ENCODE data around the gene CYBC1.

DNA sequence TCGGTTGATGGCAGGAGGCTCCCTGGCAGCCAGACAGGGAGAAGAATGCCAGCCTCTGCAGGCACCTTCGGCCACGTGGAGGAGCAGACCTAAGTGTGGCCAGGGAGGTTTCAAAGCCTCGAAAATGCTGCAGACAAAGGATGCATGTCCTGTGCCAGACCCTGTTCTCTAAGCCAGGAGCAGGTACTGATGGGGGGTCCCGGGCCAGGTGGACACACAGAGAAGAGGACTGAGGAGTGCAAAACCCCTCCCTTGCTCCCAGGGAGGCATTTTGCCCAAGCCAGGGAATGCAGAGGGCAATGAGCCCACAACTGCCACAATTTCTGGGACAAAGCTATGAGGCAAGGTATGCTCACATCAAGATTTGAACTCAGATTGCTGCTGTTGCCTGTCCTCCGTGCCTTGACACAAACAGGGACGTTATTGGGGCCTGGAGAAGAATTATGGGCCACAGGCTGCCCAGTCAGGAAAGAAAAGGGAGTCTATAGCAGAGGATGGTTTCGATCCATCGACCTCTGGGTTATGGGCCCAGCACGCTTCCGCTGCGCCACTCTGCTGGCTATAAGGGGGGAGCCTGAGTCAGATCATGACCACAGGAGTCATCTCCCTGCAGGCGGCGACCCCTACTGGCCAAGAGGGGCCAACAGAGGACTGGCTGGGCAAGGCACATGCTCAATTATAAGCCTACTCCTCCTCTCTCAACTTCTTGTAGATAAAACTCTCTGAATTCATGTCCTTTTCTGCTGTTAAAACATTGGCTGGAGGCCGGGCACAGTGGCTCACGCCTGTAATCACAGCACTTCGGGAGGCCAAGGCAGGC, 43.9 kb upstream of the CYBC1 start:
- TF ChIP-seq, protein P1, sequence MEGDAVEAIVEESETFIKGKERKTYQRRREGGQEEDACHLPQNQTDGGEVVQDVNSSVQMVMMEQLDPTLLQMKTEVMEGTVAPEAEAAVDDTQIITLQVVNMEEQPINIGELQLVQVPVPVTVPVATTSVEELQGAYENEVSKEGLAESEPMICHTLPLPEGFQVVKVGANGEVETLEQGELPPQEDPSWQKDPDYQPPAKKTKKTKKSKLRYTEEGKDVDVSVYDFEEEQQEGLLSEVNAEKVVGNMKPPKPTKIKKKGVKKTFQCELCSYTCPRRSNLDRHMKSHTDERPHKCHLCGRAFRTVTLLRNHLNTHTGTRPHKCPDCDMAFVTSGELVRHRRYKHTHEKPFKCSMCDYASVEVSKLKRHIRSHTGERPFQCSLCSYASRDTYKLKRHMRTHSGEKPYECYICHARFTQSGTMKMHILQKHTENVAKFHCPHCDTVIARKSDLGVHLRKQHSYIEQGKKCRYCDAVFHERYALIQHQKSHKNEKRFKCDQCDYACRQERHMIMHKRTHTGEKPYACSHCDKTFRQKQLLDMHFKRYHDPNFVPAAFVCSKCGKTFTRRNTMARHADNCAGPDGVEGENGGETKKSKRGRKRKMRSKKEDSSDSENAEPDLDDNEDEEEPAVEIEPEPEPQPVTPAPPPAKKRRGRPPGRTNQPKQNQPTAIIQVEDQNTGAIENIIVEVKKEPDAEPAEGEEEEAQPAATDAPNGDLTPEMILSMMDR (conservative IDR thresholded peaks at IDR 0.05; ENCODE audit: low read depth, low read length) = peak; percentile 97
- TF ChIP-seq POLR2A (IDR thresholded peaks at IDR 0.05; ENCODE audit: low read depth, low read length) (no peak), MXI1 (IDR thresholded peaks at IDR 0.05; ENCODE audit: borderline replicate concordance, low read depth, low read length) (peak; percentile 14; the same call in 1 of the 2 replicates), SMC3 (IDR thresholded peaks at IDR 0.05; ENCODE audit: low read depth, low read length) (peak; percentile 37), MAFK (IDR thresholded peaks at IDR 0.05; ENCODE audit: low read depth, low read length) (no peak), CEBPB (IDR thresholded peaks at IDR 0.05; ENCODE audit: low read depth, low read length) (peak; percentile 85), NFE2L2 (IDR thresholded peaks at IDR 0.05; ENCODE audit: low read depth, low read length) (no peak), BHLHE40 (IDR thresholded peaks at IDR 0.05; ENCODE audit: low read depth, low read length) (peak; percentile 60), RCOR1 (IDR thresholded peaks at IDR 0.05; ENCODE audit: insufficient replicate concordance, low read length) (no peak), MAZ (IDR thresholded peaks at IDR 0.05; ENCODE audit: borderline replicate concordance, low read depth, low read length) (peak; percentile 38; the same call in 1 of the 2 replicates)
- TF ChIP-seq, protein P2, sequence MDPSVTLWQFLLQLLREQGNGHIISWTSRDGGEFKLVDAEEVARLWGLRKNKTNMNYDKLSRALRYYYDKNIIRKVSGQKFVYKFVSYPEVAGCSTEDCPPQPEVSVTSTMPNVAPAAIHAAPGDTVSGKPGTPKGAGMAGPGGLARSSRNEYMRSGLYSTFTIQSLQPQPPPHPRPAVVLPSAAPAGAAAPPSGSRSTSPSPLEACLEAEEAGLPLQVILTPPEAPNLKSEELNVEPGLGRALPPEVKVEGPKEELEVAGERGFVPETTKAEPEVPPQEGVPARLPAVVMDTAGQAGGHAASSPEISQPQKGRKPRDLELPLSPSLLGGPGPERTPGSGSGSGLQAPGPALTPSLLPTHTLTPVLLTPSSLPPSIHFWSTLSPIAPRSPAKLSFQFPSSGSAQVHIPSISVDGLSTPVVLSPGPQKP (IDR thresholded peaks at IDR 0.05; ENCODE audit: borderline replicate concordance, low read depth, low read length) = no peak
- TF ChIP-seq, protein P3, sequence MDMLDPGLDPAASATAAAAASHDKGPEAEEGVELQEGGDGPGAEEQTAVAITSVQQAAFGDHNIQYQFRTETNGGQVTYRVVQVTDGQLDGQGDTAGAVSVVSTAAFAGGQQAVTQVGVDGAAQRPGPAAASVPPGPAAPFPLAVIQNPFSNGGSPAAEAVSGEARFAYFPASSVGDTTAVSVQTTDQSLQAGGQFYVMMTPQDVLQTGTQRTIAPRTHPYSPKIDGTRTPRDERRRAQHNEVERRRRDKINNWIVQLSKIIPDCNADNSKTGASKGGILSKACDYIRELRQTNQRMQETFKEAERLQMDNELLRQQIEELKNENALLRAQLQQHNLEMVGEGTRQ (IDR thresholded peaks at IDR 0.05; ENCODE audit: low read depth, low read length) = peak; percentile 63

Measured in IMR-90 (cell line).